Liver (tissue), 9 donors: Measurements from ENCODE around the gene HAGH. TPM values are rescaled to one million over a fixed set of nuclear protein-coding genes. Genes with fewer than 3 reads are reported as not detected.

ENCODE experiments used
- DNase-seq: peaks from one replicate; pipeline ENCODE4 v3.0.0-alpha.2; 2017; ENCODE audit warnings: low spot score
- H3K27ac ChIP-seq, 2 donors: one replicate each; pipeline ENCODE4 v1.7.0; 2013; ENCODE audit warnings: inconsistent platforms in 2 of 2, low read length in 2 of 2, control low read depth in 1 of 2, low read depth in 1 of 2, mild to moderate bottlenecking in 1 of 2
- H3K27me3 ChIP-seq, 4 donors: one replicate each; pipeline versions ENCODE4 v1.6.1 to v1.7.0; 2013; ENCODE audit warnings: low read length in 3 of 4, inconsistent platforms in 1 of 4, mild to moderate bottlenecking in 1 of 4, moderate library complexity in 1 of 4; ENCODE audit not compliant: control insufficient read depth in 4 of 4, insufficient read depth in 4 of 4
- H3K36me3 ChIP-seq, 4 donors: one replicate each; pipeline versions ENCODE4 v1.6.1 to v1.7.0; 2013; ENCODE audit warnings: low read length in 3 of 4, mild to moderate bottlenecking in 3 of 4, low read depth in 1 of 4, moderate library complexity in 1 of 4; ENCODE audit not compliant: control insufficient read depth in 4 of 4, insufficient read depth in 3 of 4
- H3K4me1 ChIP-seq, 4 donors: one replicate each; pipeline versions ENCODE4 v1.6.1 to v1.7.0; 2013; ENCODE audit warnings: low read length in 3 of 4, mild to moderate bottlenecking in 3 of 4, moderate library complexity in 1 of 4; ENCODE audit not compliant: control insufficient read depth in 4 of 4, insufficient read depth in 4 of 4
- H3K4me3 ChIP-seq, 3 donors: one replicate each; pipeline versions ENCODE4 v1.6.1 to v1.7.0; 2013; ENCODE audit warnings: low read length in 3 of 3, control low read depth in 1 of 3, low read depth in 1 of 3, mild to moderate bottlenecking in 1 of 3
- H3K9ac ChIP-seq, 2 donors: one replicate each; pipeline ENCODE4 v1.7.0; 2013; ENCODE audit warnings: low read length in 2 of 2, mild to moderate bottlenecking in 2 of 2, moderate library complexity in 2 of 2, control low read depth in 1 of 2, low read depth in 1 of 2
- H3K9me3 ChIP-seq, 4 donors: one replicate each; pipeline versions ENCODE4 v1.6.1 to v1.7.0; 2013; ENCODE audit warnings: low read length in 3 of 4; ENCODE audit not compliant: control insufficient read depth in 4 of 4
- CTCF ChIP-seq: fragments of 150-350 bp; IDR thresholded peaks from 2 replicates; pipeline ENCODE4 v1.5.1; 2017; ENCODE audit warnings: improper control_type of control experiment, low read depth, low read length; ENCODE audit not compliant: missing input control
- EGR1 ChIP-seq, 2 donors: IDR thresholded peaks; 2 replicates each; pipeline ENCODE4 v1.6.1; 2016 to 2018; ENCODE audit warnings: antibody characterized with exemption in 2 of 2, low read depth in 2 of 2
- FOXA1 ChIP-seq: IDR thresholded peaks from 2 replicates; pipeline ENCODE4 v1.6.1; 2016; ENCODE audit warnings: antibody characterized with exemption
- FOXA2 ChIP-seq: IDR thresholded peaks from 2 replicates; pipeline ENCODE4 v1.6.1; 2016; ENCODE audit warnings: antibody characterized with exemption
- GABPA ChIP-seq, 2 donors: IDR thresholded peaks in 1 of 2; conservative IDR thresholded peaks in 1 of 2; 2 replicates each; pipeline ENCODE4 v1.6.1; 2016; ENCODE audit warnings: antibody characterized with exemption in 2 of 2, mild to moderate bottlenecking in 1 of 2, moderate library complexity in 1 of 2
- HNF4A ChIP-seq, 2 donors: conservative IDR thresholded peaks; 2 replicates each; pipeline ENCODE4 v1.6.1; 2016; ENCODE audit warnings: antibody characterized with exemption in 2 of 2, mild to moderate bottlenecking in 2 of 2
- HNF4G ChIP-seq: IDR thresholded peaks from 2 replicates; pipeline ENCODE4 v1.6.1; 2016; ENCODE audit warnings: antibody characterized with exemption
- JUND ChIP-seq, 2 donors: IDR thresholded peaks; 2 replicates each; pipeline ENCODE4 v1.6.1; 2016; ENCODE audit warnings: antibody characterized with exemption in 2 of 2
- NR2F2 ChIP-seq: IDR thresholded peaks from 2 replicates; pipeline ENCODE4 v1.6.1; 2016; ENCODE audit warnings: antibody characterized with exemption
- RAD21 ChIP-seq, 2 donors: IDR thresholded peaks; 2 replicates each; pipeline ENCODE4 v1.6.1; 2016; ENCODE audit warnings: antibody characterized with exemption in 2 of 2, mild to moderate bottlenecking in 2 of 2
- REST ChIP-seq: IDR thresholded peaks from 2 replicates; pipeline ENCODE4 v1.6.1; 2016; ENCODE audit warnings: antibody characterized with exemption, mild to moderate bottlenecking
- RXRA ChIP-seq, 2 donors: IDR thresholded peaks; 2 replicates each; pipeline ENCODE4 v1.6.1; 2017 to 2018; ENCODE audit warnings: antibody characterized with exemption in 2 of 2, mild to moderate bottlenecking in 1 of 2
- SP1 ChIP-seq: IDR thresholded peaks from 2 replicates; pipeline ENCODE4 v1.6.1; 2018; ENCODE audit warnings: antibody characterized with exemption, mild to moderate bottlenecking
- WGBS: extraction: QIAGEN DNeasy Blood & Tissue Kit; methylation state at CpG from one replicate; pipeline ENCODE4 v1.1.7; 2013; 5-methylcytosine and 5-hydroxymethylcytosine counted together
- polyA plus RNA-seq, 2 donors: library from polyadenylated mRNA; stranded (reverse) in 1 of 2; unstranded in 1 of 2; fragments of 200-250 nt in 1 of 2; fragments of >200 nt in 1 of 2; fragmentation: Nextera tagmentation in 1 of 2; extraction: Ambion mirVana in 1 of 2; gene quantifications; one replicate each; pipeline versions ENCODE4 v1.2.1 to v1.2.3, GENCODE V29; 2013 to 2015
- total RNA-seq, 2 donors: library from RNA; depleted of rRNA; stranded (reverse); fragments of >200 nt; gene quantifications; one replicate each; pipeline ENCODE4 v1.2.3, GENCODE V29; 2014
- TF ChIP-seq, protein P1 (sequence below): IDR thresholded peaks from 2 replicates; pipeline ENCODE4 v1.6.1; 2016; ENCODE audit warnings: antibody characterized with exemption
- TF ChIP-seq, protein P2 (sequence below): IDR thresholded peaks from 2 replicates; pipeline ENCODE4 v1.6.1; 2016; ENCODE audit warnings: antibody characterized with exemption
- TF ChIP-seq, protein P3 (sequence below): IDR thresholded peaks from 2 replicates; pipeline ENCODE4 v1.6.1; 2016; ENCODE audit warnings: antibody characterized with exemption
- donor health status: healthy.
- donor health status: healthy.
- donor health status: healthy.
- donor health status: healthy.
- donor health status: healthy.

Gene HAGH
- total and polyA plus RNA-seq, 4 donors, result 169 to 252 (median 204) TPM

- peak overlapping the region; percentile 64 to 76 for H3K27ac ChIP-seq
- H3K36me3 ChIP-seq, result peaks cover 0 to 27% (median 4%) of the 10 kb centered on the region in 4 donors
- H3K4me3 ChIP-seq, result peak overlapping the region; percentile 63 to 73 (median 70)
These were observed 33.6 kb downstream of the HAGH start for GRCh38 chr16:1792836-1793577.

More at GRCh38 chr16:1792836-1793577, 33.6 kb downstream of the HAGH start:
- DNase-seq, result no peak
- no peak for TF ChIP-seq GABPA (IDR thresholded peaks at IDR 0.05 in 1 of 2, conservative IDR thresholded peaks at IDR 0.05 in 1 of 2)
- no peak for TF ChIP-seq FOXA2
- TF ChIP-seq, protein P1, sequence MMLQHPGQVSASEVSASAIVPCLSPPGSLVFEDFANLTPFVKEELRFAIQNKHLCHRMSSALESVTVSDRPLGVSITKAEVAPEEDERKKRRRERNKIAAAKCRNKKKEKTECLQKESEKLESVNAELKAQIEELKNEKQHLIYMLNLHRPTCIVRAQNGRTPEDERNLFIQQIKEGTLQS, result no peak
- TF ChIP-seq RXRA (IDR thresholded peaks at IDR 0.05), result no peak
- TF ChIP-seq HNF4A (conservative IDR thresholded peaks at IDR 0.05), result no peak
- TF ChIP-seq, protein P2, sequence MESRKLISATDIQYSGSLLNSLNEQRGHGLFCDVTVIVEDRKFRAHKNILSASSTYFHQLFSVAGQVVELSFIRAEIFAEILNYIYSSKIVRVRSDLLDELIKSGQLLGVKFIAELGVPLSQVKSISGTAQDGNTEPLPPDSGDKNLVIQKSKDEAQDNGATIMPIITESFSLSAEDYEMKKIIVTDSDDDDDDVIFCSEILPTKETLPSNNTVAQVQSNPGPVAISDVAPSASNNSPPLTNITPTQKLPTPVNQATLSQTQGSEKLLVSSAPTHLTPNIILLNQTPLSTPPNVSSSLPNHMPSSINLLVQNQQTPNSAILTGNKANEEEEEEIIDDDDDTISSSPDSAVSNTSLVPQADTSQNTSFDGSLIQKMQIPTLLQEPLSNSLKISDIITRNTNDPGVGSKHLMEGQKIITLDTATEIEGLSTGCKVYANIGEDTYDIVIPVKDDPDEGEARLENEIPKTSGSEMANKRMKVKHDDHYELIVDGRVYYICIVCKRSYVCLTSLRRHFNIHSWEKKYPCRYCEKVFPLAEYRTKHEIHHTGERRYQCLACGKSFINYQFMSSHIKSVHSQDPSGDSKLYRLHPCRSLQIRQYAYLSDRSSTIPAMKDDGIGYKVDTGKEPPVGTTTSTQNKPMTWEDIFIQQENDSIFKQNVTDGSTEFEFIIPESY, result no peak
- no peak for TF ChIP-seq NR2F2
- TF ChIP-seq RAD21 (IDR thresholded peaks at IDR 0.05), result no peak
- TF ChIP-seq REST, result no peak
- no peak for TF ChIP-seq HNF4G
- no peak for TF ChIP-seq JUND (IDR thresholded peaks at IDR 0.05)
- no peak for TF ChIP-seq CTCF
- TF ChIP-seq, protein P3, sequence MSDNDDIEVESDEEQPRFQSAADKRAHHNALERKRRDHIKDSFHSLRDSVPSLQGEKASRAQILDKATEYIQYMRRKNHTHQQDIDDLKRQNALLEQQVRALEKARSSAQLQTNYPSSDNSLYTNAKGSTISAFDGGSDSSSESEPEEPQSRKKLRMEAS, result no peak
- TF ChIP-seq EGR1 (IDR thresholded peaks at IDR 0.05; ENCODE audit: low read depth in 2 of 2), result no peak
- TF ChIP-seq SP1, result no peak
- TF ChIP-seq FOXA1, result no peak
- no peaks in the 10 kb centered on the region for H3K27me3 ChIP-seq
- WGBS, result 42% methylated on average over 33 of the region's 33 CpGs
- H3K9me3 ChIP-seq, result no peaks in the 10 kb centered on the region
- H3K4me1 ChIP-seq, result peaks cover 20 to 66% (median 47%) of the 10 kb centered on the region in 4 donors
- peak overlapping the region in 1 of 2 donors; percentile 71 for H3K9ac ChIP-seq
